SW480 (cell line): ENCODE measurements around the gene TDRD7.

Source experiments
- DNase-seq: peaks from one replicate; pipeline ENCODE4 v3.0.0-alpha.2; 2016; ENCODE audit warnings: low spot score

TDRD7 gene

GRCh38 chr9:97504381-97505216, 92.7 kb downstream of the TDRD7 start:
- no peak for DNase-seq

DNA sequence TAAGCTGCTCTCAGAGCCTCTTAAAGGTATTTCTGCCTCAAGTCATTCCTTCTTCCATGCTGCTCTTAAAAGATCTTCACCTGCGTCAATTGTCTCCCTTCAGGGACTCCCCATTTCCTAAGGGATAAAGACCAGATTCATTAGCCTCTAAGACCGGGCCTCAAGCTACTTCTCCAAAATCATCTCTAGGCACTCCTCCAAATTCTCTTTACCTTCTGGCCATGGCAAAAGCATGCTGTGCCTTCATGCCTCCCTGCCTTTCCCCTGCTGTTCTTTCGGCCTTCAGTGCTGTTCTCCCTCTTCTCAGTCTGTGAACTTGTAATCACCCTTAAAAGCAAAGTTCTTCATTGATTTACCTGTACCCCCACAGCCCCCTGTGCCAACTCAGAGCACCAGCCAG, 93.9 kb downstream of the TDRD7 start:
- DNase-seq, result no peak

DNA sequence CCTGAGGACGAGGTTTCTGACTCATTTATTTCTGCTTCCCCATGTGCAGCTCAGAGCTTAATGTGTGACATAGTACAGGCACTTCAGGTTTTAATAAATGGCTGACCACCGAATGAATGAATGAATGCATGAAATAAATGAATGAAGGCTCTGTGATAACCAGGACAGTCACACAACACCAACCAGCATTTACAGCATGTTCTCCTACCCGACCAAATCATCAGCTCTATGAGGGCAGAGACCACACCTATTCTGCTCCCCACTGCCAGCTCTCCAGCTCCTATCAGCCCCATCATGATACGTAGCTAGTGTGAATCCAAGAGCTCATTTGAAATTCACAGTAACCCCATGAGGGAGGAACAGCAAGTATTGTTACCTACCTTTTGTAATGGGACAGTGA, 94.4 kb downstream of the TDRD7 start:
- no peak for DNase-seq

GRCh38 chr9:97506787-97507186, 94.9 kb downstream of the TDRD7 start:
- no peak for DNase-seq

GRCh38 chr9:97507428-97507984, 95.6 kb downstream of the TDRD7 start:
- DNase-seq, result no peak

- DNase-seq, result no peak
These were observed 97.0 kb downstream of the TDRD7 start for GRCh38 chr9:97508852-97509251.

- DNase-seq, result no peak
These were observed 99.1 kb downstream of the TDRD7 start for GRCh38 chr9:97510797-97511654.

GRCh38 chr9:97511655-97512427, 99.9 kb downstream of the TDRD7 start:
- DNase-seq, result no peak

DNA sequence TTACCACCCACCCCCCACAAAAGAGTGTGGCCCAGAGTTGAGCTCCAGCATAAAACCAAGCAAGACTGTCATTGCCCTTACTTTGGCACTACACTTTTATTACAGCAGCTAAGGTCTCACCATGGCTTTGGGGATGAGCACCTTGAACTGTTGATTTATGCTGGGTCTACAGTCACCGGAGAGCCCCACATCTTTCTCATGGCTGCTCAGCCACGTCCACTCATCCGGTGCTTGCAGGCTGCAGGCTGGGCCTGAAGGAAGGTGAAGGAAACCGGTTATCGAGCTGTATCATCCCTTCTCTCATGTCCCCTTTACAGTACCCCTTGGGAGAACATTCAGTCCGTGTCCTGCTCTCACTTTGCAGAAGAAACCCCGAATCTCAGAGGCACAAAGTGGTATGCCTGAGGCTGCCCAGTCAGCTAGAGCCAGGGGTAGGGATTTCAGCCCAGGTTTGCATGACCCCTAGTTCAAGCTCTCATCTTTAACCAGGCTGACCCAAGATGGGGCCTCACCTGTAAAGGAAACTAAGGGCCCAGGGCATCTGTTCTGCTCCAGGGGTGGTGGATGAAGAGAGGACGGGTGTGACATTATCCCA, 101.2 kb downstream of the TDRD7 start:
- DNase-seq, result no peak

GRCh38 chr9:97514531-97514930, 102.6 kb downstream of the TDRD7 start:
- no peak for DNase-seq

DNA sequence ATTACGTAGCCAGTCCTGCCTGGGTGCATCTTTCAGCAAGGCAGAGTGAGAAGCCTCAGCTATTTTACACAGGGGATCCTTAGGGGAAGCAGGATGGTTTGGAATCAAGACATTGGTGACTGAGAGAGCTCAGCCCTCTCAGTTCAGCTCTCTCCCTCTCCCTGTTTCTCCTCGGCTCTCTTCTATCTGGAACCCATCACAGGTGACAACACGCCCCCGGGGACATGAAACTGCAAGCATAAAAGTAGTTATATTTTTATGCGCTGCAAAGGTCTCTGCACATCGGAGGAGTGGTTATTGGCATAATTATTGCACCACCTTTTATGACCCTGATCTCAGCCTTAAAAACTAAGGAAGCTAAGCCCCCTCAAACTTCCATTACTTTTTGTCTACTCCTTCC, 103.8 kb downstream of the TDRD7 start:
- DNase-seq, result no peak

- no peak for DNase-seq
These were observed 104.2 kb downstream of the TDRD7 start for GRCh38 chr9:97516111-97516510.

DNA sequence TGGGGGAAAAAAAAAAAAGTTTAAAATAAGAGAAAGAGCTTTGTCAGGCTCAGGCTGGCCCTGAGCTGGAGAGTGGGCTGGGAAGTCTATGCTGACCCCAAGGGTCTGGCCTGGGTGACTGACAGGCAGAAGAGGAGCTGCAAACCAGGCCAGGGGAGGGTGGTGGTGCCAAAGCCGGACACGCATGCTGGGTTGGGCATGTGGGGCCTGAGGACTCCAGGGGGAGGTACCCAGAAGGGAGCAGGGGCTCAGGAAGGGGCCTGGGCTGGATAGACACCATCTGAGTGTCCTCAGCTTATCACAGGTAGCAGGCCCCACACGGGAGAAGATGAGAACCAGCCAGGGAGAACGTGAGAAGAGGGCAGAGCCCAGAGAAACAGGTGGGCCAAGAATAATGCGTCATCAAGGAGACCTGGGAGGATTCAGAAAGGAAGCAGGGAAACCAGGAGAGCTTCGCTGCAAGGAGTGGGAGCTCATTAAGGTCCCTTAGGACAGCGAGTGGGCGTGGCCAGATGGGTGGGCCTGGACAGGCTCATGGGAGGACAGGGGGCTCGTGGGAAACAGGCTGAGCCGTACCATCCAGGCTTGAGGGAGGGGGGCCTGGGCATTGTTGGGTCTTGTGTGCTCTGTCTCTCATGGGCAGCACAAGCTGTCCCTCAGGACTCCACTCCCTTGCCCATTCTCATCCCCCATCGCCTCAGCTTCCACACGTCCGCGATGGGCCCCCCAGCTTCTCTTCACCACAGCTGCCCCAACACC, 105.6 kb downstream of the TDRD7 start:
- no peak for DNase-seq

DNA sequence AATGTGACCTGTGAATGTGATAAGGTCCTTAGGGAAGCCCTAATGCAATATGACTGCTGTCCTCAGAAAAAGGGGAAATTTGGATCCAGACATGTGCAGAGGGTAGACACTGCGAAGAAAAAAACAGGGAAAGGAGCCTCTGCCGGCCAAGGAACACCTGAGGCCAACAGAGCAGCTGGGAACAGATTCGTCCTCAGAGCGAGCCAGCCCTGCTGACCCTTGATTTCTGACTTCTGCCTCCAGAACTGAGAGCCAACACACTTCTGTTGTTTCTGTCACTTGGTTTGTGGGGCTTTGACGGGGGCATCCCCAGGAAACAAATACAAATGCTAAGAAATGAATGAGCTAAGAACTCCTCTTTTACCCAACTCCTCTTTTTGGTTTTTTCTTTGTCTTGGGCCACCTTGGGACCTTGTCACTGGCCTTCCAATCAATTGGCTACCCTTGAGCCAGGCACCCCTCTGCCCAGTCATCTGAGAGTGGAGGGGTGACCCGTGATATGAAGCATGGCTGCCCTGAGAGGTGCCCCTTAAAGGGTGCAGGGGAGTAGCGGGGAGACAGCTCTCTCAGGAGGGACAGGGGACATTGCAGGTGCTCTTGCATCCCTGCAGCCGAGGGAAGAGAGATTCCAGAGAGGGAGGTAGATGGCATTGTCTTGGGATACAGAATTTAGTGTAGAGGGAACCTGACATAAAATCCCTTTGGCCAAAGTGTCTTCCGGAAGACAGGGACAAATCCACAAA, 106.4 kb downstream of the TDRD7 start:
- DNase-seq, result no peak

GRCh38 chr9:97518909-97519307, 107.0 kb downstream of the TDRD7 start:
- peak; percentile 18 for DNase-seq

DNA sequence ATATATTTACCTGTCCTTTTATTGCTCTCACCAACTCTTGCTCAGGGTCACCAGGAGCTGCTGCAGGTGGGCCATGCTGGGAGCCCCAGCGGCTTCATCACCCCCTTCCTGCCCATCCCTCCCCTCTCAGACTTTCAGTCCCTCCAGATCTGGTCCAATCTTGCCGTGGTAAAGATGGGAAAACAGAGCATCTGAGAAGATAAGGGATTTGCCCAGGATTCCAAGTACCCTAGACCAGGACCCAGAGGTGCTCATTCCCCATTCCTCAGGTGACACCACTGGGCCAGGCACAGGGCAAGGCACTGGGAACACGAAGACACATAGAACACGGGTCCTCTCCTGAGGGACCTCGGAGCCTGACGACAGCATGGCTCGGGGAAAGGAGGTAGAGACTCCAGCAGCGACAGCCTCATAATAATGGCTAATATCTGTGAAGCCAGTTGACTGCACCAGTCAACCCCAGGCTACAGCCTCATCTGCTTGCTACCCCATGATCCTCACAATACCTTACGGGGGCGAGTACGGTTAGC, 107.6 kb downstream of the TDRD7 start:
- DNase-seq, result no peak

DNA sequence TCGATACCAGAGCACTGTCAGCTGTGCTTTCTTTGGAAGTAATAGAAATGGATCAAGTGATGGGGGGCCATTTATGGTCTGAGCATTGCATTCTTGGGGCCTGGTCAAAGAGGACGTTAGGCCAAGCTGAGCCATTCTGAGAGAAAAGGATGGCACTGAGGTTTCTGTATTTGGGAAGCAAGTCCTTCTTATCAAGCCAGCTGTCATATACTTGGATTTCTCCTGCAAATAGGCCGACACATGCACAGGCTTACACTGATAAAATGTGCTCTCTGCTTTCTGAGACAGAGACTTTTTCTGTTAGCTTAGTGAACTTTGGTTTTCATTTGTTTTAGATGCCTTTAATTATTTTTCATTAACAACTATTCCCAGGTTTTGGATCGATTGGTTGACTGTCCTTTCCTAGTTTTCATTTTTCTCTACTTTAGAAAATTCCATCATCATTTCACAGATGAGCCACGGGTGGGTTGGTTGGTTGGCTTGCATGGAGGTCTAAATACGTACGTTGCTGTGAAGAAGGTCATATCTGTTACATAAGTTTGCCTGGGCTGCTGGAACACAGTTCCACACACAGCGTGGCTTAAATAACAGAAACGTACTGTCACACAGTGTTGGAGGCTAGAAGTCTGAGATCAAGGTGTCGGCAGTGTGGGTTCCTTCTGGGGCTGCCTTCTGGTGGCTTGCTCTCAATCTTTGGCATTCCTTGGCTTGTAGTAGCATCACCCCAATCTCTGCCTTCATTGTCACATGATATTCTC, 109.9 kb downstream of the TDRD7 start:
- no peak for DNase-seq

DNA sequence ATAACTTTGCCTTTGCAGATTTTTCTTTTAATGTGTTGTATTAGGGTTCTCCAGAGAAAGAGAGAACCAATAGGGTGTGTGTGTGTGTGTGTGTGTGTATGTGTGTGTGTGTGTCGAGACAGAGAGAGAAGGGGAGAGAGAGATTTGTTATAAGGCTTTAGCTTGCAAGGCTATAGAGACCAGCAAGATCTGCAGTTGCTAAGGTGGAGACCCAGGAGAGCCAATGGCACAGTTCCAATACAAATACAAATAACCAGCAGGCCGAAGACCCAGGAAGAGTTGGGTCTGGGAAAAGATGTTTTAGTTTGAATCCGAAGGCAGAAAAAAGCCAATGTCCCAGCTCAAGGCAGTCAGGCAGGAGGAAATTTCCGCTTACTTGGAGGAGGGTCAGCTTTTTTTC, 112.5 kb downstream of the TDRD7 start:
- DNase-seq, result no peak

- DNase-seq, result no peak
These were observed 113.6 kb downstream of the TDRD7 start for GRCh38 chr9:97525451-97525850.
